Measurements from ENCODE around the gene MIPEP. TPM values are rescaled to one million over a fixed set of nuclear protein-coding genes. Genes with fewer than 3 reads are reported as not detected.
A peak's percentile ranks its signal among the peaks of the same experiment; 100 is the strongest.

MIPEP gene
- total and polyA plus RNA-seq, 10 of the 15 experiments (the other 5 are each of a cell fraction or from before 2014, with no cell fraction given), result 15.6 to 56.2 (median 29.8) TPM

- TF ChIP-seq RBBP5 (conservative IDR thresholded peaks at IDR 0.05) (no peak), DPF2 (IDR thresholded peaks at IDR 0.05) (no peak), CHD4 (IDR thresholded peaks at IDR 0.05) (no peak), RB1 (IDR thresholded peaks at IDR 0.05; ENCODE audit: borderline replicate concordance) (no peak), NFXL1 (IDR thresholded peaks at IDR 0.05; ENCODE audit: borderline replicate concordance) (no peak), NFYB (IDR thresholded peaks at IDR 0.05; ENCODE audit: insufficient read depth, low read depth, low read length) (no peak), MYB (IDR thresholded peaks at IDR 0.05; ENCODE audit: borderline replicate concordance, low read depth, low read length) (no peak), ATF2 (IDR thresholded peaks at IDR 0.05; ENCODE audit: low read length) (no peak), RFX5 (IDR thresholded peaks at IDR 0.05; ENCODE audit: low read depth, low read length) (no peak), ZNF24 (IDR thresholded peaks at IDR 0.05) (no peak)
Observed at GRCh38 chr13:23696610-23697009, 192.6 kb downstream of the MIPEP start (continued).

DNA sequence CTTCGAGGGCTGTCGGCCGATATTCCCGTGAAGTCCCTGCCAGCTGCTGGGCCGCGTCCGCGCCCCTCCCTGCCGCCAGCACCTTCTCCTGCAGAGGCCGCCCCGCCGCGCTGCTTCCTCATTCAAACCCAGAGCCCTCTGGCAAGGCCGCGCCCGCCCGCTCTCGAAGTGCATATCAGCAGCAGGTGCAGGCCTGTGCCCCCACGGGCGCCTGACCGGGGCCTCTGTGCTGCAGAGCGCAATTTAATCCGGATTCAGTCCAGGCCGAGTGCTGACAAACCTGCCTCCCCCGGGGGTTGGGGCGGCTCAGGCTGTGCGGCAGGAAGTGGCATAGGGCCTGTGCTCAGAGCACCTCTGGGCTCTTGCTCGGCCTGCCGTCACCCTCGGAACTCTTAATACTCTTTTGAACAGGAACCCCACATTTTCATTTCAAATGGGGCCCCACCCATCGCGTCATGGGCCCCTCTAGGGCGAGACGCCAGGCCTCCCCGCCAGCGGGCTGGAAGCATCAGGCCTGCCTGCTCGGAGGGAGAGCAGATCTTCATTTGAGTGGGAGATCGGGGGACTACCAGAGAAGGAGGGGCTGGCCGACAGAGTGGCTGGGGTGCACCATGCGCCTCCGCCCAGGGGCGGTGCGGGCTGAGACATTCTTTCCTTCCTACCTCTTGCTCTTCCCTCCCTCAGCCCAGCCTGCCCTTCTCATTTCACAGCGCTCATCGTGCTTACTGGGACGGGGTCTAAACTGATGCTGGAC is 193.3 kb downstream of the MIPEP start:
- Histone ChIP-seq H3K27me3 (replicated peaks in 1 of 2; ENCODE audit: control insufficient read depth in 2 of 2, insufficient read depth in 2 of 2, low read length in 1 of 2) (no peaks in the 10 kb centered on the region), H4K20me1 (ENCODE audit: control insufficient read depth, insufficient read depth) (no peaks in the 10 kb centered on the region), H2AFZ (ENCODE audit: control insufficient read depth, low read depth, low read length) (peak overlapping the region; percentile 85), H3K27ac (ENCODE audit: control insufficient read depth, insufficient read depth) (0 out of 2 replicates have a peak overlapping the region, but pooled peaks have one; percentile 18), H3K79me2 (ENCODE audit: control insufficient read depth, insufficient read depth, low read length) (no peaks in the 10 kb centered on the region), H3K36me3 (ENCODE audit: control insufficient read depth in 2 of 2, insufficient read depth in 2 of 2, low read length in 1 of 2) (no peaks in the 10 kb centered on the region), H3K9ac (ENCODE audit: control insufficient read depth, insufficient read depth, low read length) (peak overlapping the region; percentile 54; the same call in 1 of the 2 replicates), H3K4me2 (ENCODE audit: control insufficient read depth, insufficient read depth) (peak overlapping the region; percentile 74), H3K4me3 (no peak overlapping the region), H3K4me1 (ENCODE audit: control insufficient read depth, insufficient read depth, low read length) (peaks cover 7% of the 10 kb centered on the region; the same call in 1 of the 2 replicates), H3K9me3 (replicated peaks; ENCODE audit: control insufficient read depth, insufficient read depth, low read length) (no peaks in the 10 kb centered on the region; the same call in 2 of the 3 replicates)
- intact Hi-C loops (cut with micrococcal nuclease; ENCODE audit: unreplicated experiment), result no loop called here
- ATAC-seq, result peak; percentile 86
- CTCF ChIA-PET, result no interaction called here
- WGBS (ENCODE audit: insufficient coverage, insufficient replicate concordance, low lambda C conversion rate, missing lambda C conversion rate), result 54% methylated on average over 42 of the region's 46 CpGs
- no TSS peak for BruUV-seq (replicated peaks)
- TF ChIP-seq STAT1 (conservative IDR thresholded peaks at IDR 0.05), result no peak
- TF ChIP-seq POLR2A (IDR thresholded peaks at IDR 0.05; ENCODE audit: low read depth, low read length), result peak; percentile 56; the same call in 1 of the 2 replicates
- SMC1A ChIA-PET (ENCODE audit: uncharacterized antibody, unreplicated experiment), result no interaction called here
- FAIRE-seq, result no peak
- POLR2A ChIA-PET, result no interaction called here
- in situ Hi-C loops (cut with MboI), result no loop called here
- RAD21 ChIA-PET (ENCODE audit: unreplicated experiment), result no interaction called here
- DNase-seq (ENCODE audit: low read depth, low spot score), result no peak

Measured in GM12878 (cell line).